Thyroid gland (tissue), 4 donors: ENCODE data around the gene WDR59.

Experiments
- POLR2A ChIP-seq, 2 donors: fragments of 450-650 bp; IDR thresholded peaks; one replicate each; pipeline ENCODE4 v1.6.1; 2017; ENCODE audit warnings: antibody characterized with exemption in 2 of 2, mild to moderate bottlenecking in 2 of 2, moderate library complexity in 1 of 2
- TF ChIP-seq, protein P1 (sequence below), 6 experiments: fragments of 200-600 bp in 3 of 6; fragments of 450-650 bp in 3 of 6; sonication (generic) in 3 of 6; IDR thresholded peaks; one replicate each; pipeline ENCODE4 v1.5.1; 2016 to 2019; ENCODE audit warnings: antibody characterized with exemption in 6 of 6, mild to moderate bottlenecking in 2 of 6, inconsistent platforms in 1 of 6, moderate library complexity in 1 of 6

DNA sequence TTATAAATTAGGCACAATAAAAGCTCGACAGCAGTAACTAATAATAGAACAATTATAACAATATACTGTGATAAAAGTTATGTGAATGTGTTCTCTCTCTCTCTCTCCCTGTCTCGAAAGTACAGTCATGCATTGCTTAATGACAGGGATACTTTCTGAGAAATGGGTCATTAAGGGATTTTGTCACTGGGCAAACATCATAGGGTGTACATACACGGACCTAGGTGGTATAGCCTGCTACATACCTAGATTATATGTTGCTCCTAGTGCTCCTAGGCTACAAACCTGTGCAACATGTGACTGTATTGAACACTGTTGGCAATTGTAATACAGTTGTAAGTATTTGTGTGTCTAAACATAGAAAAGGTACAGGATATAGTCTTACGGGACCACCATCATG, 20.8 kb upstream of the WDR59 start:
- TF ChIP-seq, protein P1, sequence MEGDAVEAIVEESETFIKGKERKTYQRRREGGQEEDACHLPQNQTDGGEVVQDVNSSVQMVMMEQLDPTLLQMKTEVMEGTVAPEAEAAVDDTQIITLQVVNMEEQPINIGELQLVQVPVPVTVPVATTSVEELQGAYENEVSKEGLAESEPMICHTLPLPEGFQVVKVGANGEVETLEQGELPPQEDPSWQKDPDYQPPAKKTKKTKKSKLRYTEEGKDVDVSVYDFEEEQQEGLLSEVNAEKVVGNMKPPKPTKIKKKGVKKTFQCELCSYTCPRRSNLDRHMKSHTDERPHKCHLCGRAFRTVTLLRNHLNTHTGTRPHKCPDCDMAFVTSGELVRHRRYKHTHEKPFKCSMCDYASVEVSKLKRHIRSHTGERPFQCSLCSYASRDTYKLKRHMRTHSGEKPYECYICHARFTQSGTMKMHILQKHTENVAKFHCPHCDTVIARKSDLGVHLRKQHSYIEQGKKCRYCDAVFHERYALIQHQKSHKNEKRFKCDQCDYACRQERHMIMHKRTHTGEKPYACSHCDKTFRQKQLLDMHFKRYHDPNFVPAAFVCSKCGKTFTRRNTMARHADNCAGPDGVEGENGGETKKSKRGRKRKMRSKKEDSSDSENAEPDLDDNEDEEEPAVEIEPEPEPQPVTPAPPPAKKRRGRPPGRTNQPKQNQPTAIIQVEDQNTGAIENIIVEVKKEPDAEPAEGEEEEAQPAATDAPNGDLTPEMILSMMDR (IDR thresholded peaks at IDR 0.05): no peak
- no peak for TF ChIP-seq POLR2A (IDR thresholded peaks at IDR 0.05)
